ENCODE results near the gene TSC22D1. TPM values are rescaled to one million over a fixed set of nuclear protein-coding genes. Genes with fewer than 3 reads are reported as not detected.
"Not testable (repeated sequence)": the region's sequence is repeated elsewhere in the genome, so short reads cannot be mapped to it uniquely, and the experiment has no call there.

TSC22D1 gene
- 76.1 TPM for polyA plus RNA-seq (ENCODE audit: insufficient read length)

DNA sequence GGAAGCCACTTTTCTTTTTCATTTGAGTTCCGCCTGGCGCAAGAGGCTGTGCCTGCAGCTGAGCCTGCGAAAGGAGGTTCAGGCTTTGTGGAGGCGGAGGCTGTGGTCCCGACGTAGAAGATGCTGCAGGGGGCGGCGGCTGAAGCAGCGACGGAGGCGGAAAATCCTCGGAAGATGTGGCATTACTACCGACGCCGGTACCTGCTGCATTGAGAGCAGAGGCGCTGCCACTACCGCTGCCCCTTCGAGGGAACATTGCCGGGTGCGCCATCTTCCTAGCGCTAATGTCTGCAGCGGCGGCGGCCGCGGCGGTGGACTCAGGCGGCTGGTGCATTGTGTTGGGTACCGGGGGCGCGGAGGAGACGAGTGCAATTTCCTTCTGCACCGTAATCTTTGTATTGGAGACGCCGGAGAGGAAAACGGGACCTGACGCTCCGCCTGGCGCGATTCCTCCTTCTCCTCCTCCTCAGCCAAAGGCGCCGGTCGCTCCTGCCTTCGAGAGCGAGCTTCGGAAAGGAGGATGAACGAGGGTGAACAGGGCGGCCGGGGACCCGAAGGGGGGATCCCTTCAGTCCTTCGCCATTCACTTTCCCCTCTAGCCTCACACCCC, at the start of gene TSC22D1:
TSS of gene TSC22D1 (minus strand) at position 590 of the 610 bp plus-strand sequence. CDS start at position 334, 256 bp downstream.
- DNase-seq = peak; percentile 45

DNA sequence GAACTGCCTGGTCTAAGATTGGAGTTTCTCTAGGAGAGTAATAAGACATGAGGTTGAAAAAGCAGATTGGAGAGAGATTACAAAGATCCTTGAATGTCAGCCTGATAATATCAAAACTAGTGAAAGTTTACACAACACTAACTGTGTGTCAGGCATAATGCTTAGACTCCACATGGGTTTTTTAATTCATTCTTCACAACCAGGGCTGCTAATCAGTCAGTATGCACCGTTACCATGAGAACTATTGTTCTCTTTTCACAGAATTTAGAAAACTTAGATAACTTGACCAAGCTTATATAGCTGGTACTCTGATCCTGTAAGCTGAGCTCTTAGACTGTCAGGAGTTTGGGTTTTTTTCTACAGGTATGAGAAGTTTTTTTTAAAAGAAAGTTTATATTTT, 46.6 kb upstream of the TSC22D1 start:
- DNase-seq = no peak

DNA sequence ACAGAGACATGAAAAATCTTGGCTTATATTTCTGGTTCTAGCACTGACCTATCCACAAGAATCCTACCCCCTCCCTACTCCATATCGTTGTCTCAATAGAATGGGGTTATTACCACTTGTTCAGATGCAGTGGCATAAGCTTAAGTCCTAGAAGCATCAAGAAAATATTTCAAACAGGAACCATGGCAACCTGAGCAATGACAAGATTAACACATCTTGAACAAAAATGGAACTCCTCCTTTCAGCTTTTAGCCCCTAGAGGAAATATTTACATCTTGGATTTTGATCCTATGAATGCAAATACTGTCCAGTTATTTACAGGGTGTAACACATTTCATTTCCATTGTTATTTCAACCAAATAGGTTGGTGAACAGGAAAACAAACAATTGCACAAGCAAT, 46.1 kb upstream of the TSC22D1 start:
- DNase-seq = no peak

DNA sequence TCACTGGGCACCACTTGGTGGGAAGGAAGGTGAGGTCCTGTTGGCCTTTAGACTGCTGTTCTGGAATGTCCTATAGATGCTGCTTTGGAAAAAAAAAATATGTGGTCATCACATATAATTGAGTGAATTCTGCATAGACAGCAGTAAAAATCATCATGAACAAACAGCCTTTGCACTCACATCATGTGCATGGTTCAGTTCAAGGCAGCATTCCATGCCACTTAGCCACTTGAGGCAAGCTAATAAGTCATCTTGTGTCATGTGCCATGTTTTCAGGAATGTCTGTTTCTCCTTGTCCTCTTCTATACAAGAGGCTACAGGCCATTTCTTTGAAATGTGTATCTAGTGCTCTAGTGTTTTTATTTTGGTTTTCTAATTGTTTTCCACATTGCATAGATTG, 43.9 kb upstream of the TSC22D1 start:
- no peak for DNase-seq

DNA sequence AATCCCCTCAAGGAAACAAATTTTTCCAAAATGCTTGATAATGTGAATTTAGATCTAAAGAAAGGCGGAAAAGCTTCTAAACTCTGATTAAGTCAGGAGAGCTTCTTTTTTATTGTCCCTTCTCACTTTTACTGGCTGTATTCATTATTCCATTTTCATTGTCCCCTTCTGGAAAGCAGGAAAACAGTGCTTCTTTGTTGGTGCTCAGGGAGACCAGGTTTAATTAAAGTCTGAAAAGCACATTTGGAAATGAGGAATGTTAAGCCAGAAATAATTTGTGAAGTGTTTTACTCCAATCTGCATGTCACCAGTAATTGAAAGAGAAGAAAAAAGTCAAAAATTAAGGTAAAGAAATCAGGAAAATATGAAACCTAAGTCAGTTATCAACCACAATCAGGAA, 43.5 kb upstream of the TSC22D1 start:
- DNase-seq = no peak

DNA sequence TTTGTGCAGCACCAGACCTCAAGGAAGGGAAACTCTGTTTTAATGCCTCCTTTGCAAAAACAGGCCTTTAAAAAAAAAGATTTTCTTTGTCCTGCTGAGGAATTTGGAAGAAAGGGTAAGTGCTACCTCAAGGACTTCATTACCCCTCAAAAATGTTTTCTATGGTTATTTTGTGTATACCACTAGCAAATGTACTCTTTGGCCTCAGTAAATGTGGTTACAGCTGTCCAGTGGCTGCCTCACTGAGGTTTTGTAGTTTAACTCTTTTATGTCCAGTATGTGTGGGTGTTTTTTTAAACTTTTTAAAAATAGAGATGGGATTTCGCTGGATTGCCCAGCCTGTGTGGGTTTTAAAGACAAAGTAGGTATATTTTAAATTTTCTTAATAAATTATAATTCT, 42.2 kb upstream of the TSC22D1 start:
- DNase-seq = no peak

DNA sequence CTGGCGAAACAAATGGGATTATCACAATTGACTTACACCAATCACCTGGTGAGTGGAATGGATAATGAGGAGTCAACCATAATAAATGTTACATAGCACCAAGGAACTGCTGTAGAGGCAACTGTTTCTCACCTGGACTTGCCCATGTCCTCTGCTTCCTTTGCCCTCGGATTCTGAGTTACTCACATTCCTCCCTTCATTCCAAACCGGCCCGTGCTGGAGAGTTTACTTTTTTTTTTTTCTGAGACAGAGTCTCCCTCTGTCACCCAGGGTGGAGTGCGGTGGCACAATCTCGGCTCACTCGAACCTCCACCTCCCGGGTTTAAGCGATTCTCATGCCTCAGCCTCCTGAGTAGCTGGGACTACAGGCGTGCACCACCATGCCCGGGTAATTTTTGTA, 41.5 kb upstream of the TSC22D1 start:
- DNase-seq = no peak

DNA sequence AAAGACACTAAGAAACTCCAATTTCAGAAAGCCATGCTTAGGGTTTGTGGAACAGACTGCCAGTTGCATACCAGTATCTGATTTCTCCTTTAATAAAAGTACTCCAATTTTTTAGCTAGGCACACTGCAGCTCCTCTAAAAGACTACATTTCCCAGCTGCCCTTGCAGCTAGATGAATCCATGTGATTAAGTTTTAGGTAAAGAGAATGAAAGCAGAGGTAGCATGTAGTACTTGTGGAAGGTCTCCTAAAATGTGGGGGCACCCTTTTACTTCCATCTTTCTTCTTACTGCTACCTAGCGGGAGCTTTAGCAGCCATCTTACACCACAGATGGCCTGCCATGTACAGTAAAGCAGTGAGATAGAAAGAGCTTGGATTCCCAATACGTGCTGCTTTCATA, 33.0 kb upstream of the TSC22D1 start:
- DNase-seq = no peak

DNA sequence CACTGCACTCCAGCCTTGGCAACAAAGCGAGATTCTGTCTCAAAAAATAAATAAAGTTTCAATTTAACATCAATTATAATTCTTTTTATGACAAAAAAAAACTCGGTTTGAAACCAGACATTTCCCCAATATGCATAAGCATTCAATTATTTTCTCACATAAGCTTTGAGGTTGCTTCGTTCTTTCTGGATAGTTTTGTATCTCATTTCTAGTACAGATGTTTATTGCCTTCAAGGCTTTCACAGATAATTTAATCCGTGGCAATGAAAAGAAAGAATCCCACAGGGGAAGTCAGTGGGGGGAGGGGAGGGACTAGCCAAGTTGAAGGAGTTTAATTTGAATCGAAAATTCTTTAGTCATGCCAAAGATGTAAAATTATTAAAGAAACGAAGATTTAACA, 29.6 kb upstream of the TSC22D1 start:
- no peak for DNase-seq

DNA sequence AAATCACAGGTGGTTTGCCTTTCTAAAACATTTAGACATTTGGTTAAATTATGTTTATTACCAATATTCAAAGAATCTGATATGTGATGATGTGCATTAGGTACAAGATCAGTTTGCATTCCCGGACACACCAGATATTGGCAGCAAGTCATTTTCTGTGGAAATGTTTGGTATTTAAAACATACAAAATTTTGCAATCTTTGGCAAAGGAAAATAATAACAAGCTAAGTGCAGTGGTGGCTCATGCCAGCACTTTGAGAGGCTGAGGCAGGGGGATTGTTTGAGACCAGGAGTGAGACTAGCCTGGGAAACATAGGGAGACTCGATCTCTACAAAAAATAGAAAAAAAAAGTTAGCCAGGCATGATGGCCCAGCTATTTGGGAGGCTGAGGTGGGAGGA, 29.1 kb upstream of the TSC22D1 start:
- no peak for DNase-seq

DNA sequence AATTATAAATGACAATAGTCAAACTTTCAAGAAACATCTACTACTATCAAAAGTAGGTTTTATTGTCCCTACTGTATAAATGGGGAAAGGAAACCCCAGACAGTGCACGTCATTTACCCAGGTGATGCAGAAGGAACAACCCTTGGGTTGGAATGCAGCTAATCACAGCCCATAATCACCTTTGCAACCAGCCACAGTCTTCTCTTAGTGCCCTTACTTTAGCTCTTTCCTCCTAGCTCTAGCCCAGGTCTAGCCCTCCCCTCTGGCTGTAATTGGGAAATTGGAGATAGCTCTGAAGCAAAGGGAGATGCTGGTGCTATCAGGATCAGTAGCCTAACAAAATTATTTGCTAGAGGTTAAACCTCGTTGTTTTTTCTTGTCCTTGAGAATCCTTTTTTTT, 25.5 kb upstream of the TSC22D1 start:
- DNase-seq = no peak

DNA sequence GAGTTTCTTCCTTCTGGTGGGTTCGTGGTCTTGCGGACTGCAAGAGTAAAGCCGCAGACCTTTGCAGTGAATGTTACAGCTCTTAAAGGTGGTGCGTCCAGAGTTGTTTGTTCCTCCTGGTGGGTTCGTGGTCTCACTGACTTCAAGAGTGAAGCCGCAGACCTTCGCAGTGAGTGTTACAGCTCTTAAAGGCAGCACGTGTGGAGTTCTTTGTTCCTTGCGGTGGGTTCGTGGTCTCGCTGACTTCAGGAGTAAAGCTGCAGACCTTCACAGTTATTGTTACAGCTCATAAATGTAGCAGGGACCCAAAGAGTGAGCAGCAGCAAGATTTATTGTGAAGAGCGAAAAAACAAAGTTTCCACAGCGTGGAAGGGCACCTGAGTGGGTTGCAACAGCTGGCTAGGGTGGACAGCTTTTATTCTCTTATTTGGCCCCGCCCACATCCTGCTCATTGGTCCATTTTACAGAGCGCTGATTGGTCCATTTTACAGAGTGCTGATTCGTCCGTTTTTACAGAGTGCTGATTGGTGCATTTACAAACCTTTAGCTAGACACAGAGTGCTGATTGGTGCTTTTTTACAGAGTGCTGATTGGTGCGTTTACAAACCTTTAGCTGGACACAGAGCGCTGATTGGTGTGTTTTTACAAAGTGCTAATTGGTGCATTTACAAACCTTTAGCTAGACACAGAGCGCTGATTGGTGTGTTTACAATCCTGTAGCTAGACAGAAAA, 17.9 kb upstream of the TSC22D1 start:
- not testable (repeated sequence) for DNase-seq

DNA sequence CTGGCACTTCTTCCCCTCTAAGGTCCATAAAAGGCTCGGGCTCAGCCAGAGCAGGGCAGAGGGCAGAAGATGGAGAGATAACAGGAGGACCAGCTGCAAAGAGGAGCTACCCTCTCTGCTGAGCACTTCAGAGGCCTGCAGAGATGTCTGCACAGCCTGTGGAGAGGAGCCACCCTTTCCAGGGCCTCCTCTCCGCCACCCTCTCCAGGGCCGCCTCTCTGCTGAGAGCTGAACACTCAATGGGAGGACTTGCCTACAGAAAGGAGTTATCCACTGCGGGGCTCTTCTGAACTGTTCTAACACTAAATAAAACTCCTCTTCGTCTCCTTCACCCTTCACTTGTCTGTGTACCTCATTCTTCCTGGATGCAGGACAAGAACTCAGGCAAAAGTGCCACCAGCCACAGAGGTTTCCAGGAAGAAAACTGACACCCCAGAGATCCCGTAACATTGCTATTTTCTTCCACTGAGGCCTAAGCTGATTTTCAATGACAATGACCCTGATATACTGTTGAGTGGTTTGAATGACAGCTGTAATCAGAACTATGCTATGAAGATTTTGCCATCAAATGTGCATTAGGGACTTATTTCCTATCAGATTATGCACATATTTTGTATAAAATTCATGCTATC, 16.2 kb upstream of the TSC22D1 start:
- no peak for DNase-seq

DNA sequence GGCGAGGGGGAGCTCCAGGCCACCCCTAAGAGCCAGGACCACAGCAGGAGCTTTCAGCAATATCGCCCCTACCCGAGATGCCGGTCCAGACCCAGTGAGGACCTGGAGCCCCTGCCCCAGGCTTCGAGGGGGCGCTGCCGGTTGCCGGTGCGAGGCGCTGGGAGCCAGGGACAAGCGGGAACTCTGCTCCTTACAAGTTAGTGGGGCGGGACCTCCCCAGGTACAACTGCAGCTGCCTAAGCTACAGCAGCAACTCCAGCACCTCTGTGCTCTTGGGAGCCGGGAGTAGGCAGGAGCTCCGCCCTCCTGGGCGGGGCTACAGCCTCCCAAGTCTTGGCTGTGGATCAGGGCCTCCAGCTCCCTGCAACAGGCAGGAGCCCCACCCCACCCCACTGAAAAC, 15.2 kb upstream of the TSC22D1 start:
- DNase-seq = no peak

DNA sequence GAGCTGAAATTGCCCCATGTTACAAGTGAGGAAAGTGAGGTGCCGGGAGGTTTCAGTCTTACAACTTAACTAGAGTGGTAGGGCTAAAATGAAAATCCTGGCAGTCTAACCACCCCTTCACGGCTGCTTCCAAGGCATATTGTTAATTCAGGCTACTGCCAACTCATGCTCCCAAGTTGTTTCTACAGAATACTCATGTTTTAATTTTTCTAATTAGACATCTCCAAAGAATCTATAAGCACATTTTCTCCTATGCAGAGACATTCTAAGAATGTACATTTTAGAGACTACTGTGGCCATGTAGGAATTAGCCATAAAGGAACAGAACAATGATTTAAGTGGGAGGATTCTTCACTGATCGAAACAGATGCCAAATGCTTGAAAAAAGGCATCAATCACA, 7.0 kb upstream of the TSC22D1 start:
- DNase-seq = no peak

DNA sequence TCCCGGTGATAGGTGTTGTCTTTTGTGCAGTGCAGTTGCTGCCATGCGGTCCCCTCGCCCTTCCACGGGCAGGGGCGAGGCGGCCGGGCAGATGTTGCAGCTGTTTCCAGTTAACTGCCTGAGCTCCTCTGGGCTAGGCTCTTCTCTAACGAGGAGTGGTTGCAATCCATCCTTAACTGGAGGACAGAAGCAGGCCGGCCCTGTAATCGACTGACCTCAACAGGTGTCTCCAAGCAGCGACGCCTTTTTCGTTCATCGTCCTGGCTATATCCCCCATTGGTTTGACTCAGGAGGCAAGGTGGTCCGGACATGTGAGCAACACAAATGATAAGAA, 1.9 kb upstream of the TSC22D1 start:
- no peak for DNase-seq

DNA sequence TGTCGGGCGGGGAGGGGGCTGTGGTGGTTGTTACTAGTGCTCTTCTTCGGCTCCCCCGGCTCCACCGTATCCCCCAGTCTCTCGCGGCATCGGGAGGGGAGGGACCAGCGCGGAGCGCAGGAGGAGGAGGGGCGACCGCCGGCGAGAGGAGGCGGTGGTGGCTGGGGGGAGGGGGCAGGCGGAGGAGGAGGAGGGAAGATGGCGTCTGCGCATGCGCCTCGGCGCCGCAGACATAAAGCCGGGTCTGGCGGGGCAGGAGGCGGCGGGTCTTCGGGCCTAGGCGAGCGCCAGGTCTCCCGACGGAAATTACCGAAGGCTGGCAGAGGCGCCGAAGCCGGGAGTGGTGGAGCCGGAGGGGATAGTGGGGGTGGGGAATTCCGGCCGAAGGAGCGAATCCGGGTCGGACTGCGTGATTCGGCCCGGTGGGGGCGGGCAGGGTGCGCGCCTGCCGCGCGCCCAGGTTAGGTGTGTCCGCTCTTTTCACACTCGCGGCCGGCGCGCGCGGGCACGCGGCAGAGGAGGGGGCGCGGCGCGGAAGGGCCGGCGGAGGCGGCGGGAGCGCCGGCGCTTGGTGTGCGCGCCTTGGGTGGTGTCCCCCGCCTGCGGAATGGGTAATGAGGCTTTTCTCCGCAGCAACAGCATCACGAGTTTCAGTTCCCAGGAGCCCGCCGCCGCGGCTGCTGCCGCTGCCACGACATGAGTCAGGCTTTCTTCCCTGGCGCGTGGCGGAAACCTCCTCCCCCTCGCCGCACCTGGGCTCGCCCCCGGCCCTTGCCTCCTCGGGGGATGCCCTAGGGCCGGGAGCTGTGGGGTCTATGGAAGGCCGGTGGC, 1.3 kb upstream of the TSC22D1 start:
- DNase-seq = peak; percentile 98

DNA sequence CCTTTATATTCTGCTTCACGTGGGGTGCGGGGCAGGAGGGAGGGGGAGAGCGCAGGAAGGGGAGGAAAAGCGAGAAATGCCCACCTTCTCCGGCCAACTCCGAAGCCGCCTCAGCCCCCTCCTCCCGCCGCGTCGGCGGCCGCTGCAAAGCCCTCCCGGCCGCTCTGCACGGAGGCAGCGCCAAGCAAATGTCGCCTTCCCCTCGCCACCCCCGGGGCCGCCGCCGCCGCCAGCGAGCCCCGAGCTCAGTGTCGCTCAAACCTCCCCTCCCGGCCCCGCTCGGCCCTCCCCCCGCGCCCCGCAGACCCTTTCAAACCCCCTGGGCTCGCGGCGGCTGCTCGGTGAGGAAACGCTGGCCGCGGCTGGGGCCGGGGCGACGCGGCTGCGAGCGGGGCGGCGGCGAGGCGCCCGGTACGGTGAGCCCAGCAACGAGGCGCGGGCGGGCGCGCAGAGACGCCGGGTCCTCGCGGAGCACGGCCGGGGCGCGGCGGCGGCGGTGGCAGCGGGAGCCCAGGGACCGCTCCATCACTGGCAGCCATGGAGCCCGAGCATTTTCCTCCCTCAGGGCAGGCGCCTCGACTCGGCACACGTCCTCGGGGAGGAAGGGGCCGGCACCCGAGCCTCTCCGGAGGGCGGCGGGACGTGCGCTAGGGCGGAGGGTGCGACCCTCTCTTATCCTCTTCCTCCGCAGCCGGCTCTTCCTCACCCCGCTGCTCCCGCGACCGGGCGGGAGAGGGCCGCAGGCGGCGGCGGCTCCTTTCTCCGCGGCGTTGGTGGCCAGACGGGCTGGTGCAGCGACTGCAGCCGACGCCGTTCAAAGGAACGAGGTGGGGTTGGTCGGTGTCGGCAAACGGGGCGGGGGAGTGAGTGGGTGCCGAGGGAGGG, 463 bp upstream of the TSC22D1 start:
- peak; percentile 28 for DNase-seq

DNA sequence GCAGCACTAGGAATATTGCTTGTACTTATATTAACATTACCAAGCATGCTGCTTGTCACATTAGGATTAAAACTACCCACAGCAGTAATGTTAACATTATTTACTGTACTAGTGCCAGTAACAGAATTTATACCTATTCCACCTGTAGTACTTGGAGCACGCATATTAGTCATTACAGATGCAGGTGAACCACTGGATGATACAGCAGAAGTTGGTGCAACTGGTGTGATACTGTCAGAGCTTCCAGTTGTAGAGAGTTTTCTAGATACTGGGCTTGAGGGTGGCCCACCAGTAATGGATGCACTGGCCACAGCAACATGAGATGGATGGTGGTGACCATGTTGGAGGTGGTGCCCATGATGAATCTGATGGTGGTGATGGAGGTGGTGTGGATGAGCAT, 1.1 kb downstream of the TSC22D1 start:
- DNase-seq = no peak

DNA sequence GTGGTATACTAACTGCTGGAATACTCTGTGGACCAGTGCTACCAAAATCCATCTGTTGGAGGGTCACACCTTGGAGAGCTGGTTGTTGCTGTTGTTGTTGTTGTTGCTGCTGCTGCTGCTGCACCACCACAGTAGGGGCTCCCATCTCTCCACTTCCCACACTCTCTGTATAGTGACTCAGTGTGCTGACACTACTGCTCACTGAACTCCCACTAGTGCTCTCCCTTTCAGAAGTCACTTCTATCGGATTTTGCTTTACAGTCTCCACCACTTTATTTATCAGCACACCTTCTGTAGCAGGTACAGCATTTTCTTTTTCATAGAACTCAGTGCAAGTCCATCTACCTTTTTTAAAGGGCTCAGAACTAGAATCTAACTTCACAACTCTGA, 1.7 kb downstream of the TSC22D1 start:
- no peak for DNase-seq

DNA sequence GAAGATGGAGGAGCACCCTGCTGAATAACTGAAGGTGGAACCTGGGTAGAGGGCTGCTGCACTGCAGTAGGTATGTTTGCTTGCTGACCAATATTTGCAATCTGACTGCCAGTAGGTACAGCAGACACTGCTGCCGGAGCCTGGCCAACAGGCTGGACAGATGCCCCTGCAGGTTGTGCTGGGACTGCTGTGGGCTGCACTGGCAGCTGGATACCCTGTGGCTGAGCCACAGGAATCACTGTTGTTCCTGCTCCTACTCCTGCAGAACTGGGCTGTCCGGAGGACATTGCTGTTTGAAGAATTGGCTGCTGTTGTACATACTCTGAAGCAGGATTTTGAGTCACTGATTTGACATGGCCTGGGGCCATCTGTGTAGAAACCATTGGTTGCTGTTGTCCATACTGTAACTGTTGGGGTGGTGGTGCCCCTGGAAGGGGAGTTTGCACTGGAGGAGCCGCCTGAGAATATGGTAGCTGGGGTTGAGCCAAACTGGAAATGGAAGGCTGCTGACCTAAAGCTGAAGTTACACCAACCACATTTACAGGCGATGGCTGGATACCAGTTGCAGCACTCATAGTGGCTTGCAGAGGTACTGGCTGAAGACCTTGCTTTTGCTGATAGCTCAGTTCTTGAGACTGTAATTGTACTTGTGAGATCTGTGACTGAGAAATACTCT, 2.2 kb downstream of the TSC22D1 start:
- no peak for DNase-seq

DNA sequence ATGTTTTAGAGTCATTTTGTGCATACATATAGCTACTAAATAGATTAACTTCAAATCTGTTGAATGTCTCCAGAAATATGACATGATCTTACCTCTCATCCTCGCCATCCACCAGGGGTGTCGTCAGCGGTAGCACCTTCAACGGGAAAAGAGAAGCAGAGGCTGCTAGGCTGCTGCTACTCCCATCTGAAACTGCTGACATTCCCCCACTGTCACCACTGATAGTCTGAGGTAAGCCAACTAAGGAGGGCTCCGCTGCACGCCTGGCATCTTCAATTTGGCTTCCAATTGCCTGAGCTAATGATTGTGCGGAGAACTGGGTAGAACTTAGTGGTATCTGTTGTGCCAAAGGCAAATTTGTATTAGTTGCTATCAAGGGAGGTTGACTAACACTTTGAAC, 3.1 kb downstream of the TSC22D1 start:
- no peak for DNase-seq

Measured in hindlimb muscle (tissue), 1 donor.